ENCODE data around the gene MYOM3.

The MYOM3 gene

DNA sequence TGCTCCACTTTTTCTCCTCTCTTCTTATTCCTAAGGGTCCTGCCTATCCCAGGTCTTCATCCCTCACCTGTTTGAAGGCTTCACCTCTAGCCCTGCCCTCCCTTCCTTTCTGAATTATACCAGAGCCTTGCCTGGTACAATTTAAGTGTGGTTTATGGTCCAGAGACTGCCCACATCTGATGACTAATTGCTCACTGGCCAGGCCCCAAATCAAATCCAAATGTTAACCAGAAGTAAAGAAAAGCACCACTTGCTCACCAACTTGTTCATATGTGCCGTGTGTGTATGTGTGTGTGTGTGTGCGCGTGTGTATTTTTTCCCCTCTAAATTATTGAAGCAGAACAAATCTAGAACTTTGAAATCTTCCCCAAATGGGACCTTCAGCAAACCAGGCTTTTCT is 26.4 kb downstream of the MYOM3 start:
- H3K4me3 ChIP-seq (ENCODE audit: low read length) = no peak overlapping the region
- no peaks in the 10 kb centered on the region for H3K79me2 ChIP-seq (ENCODE audit: control insufficient read depth, low read length)
- TF ChIP-seq, protein P1, sequence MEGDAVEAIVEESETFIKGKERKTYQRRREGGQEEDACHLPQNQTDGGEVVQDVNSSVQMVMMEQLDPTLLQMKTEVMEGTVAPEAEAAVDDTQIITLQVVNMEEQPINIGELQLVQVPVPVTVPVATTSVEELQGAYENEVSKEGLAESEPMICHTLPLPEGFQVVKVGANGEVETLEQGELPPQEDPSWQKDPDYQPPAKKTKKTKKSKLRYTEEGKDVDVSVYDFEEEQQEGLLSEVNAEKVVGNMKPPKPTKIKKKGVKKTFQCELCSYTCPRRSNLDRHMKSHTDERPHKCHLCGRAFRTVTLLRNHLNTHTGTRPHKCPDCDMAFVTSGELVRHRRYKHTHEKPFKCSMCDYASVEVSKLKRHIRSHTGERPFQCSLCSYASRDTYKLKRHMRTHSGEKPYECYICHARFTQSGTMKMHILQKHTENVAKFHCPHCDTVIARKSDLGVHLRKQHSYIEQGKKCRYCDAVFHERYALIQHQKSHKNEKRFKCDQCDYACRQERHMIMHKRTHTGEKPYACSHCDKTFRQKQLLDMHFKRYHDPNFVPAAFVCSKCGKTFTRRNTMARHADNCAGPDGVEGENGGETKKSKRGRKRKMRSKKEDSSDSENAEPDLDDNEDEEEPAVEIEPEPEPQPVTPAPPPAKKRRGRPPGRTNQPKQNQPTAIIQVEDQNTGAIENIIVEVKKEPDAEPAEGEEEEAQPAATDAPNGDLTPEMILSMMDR (IDR thresholded peaks at IDR 0.05; ENCODE audit: low read depth, low read length, poor library complexity, severe bottlenecking) = no peak
- TF ChIP-seq EZH2phosphoT487 (IDR thresholded peaks at IDR 0.05; ENCODE audit: borderline replicate concordance, low read length) = no peak
- H3K27me3 ChIP-seq (ENCODE audit: control insufficient read depth, low read length) = peaks cover 9% of the 10 kb centered on the region
- no peaks in the 10 kb centered on the region for H3K36me3 ChIP-seq (ENCODE audit: control insufficient read depth, low read length)
- H3K4me1 ChIP-seq (ENCODE audit: control insufficient read depth, low read length) = no peaks in the 10 kb centered on the region
- H3K27ac ChIP-seq (ENCODE audit: low read depth, low read length) = no peak overlapping the region
- no peaks in the 10 kb centered on the region for H3K9me3 ChIP-seq (ENCODE audit: control insufficient read depth, insufficient read depth, low read length)
- H3K4me2 ChIP-seq (ENCODE audit: low read length) = no peak overlapping the region
- no peaks in the 10 kb centered on the region for H3F3A ChIP-seq (ENCODE audit: control insufficient read depth, insufficient read depth)
- H3K9me2 ChIP-seq (replicated peaks; ENCODE audit: control insufficient read depth, low read length) = no peaks in the 10 kb centered on the region
- H4K20me1 ChIP-seq (ENCODE audit: control insufficient read depth, insufficient read depth, low read depth, low read length) = no peaks in the 10 kb centered on the region

- H3K9me2 ChIP-seq (replicated peaks; ENCODE audit: control insufficient read depth, low read length) = no peaks in the 10 kb centered on the region
- TF ChIP-seq, protein P1 (IDR thresholded peaks at IDR 0.05; ENCODE audit: low read depth, low read length, poor library complexity, severe bottlenecking) = no peak
- no peak for TF ChIP-seq EZH2phosphoT487 (IDR thresholded peaks at IDR 0.05; ENCODE audit: borderline replicate concordance, low read length)
- no peaks in the 10 kb centered on the region for H3K79me2 ChIP-seq (ENCODE audit: control insufficient read depth, low read length)
- H3K4me3 ChIP-seq (ENCODE audit: low read length) = no peak overlapping the region
- no peak overlapping the region for H3K27ac ChIP-seq (ENCODE audit: low read depth, low read length)
- H3K27me3 ChIP-seq (ENCODE audit: control insufficient read depth, low read length) = peaks cover 9% of the 10 kb centered on the region
- no peaks in the 10 kb centered on the region for H3K9me3 ChIP-seq (ENCODE audit: control insufficient read depth, insufficient read depth, low read length)
- no peaks in the 10 kb centered on the region for H4K20me1 ChIP-seq (ENCODE audit: control insufficient read depth, insufficient read depth, low read depth, low read length)
- H3K4me1 ChIP-seq (ENCODE audit: control insufficient read depth, low read length) = no peaks in the 10 kb centered on the region
- H3K4me2 ChIP-seq (ENCODE audit: low read length) = no peak overlapping the region
- no peaks in the 10 kb centered on the region for H3F3A ChIP-seq (ENCODE audit: control insufficient read depth, insufficient read depth)
- no peaks in the 10 kb centered on the region for H3K36me3 ChIP-seq (ENCODE audit: control insufficient read depth, low read length)
These were observed 26.9 kb downstream of the MYOM3 start for GRCh38 chr1:24085007-24085406.

GRCh38 chr1:24084050-24084449 is 27.9 kb downstream of the MYOM3 start:
- no peaks in the 10 kb centered on the region for H3K36me3 ChIP-seq (ENCODE audit: control insufficient read depth, low read length)
- no peaks in the 10 kb centered on the region for H3K9me2 ChIP-seq (replicated peaks; ENCODE audit: control insufficient read depth, low read length)
- peaks cover 9% of the 10 kb centered on the region for H3K27me3 ChIP-seq (ENCODE audit: control insufficient read depth, low read length)
- H3K27ac ChIP-seq (ENCODE audit: low read depth, low read length) = no peak overlapping the region
- H3K4me3 ChIP-seq (ENCODE audit: low read length) = no peak overlapping the region
- no peaks in the 10 kb centered on the region for H3K4me1 ChIP-seq (ENCODE audit: control insufficient read depth, low read length)
- no peak for TF ChIP-seq EZH2phosphoT487 (IDR thresholded peaks at IDR 0.05; ENCODE audit: borderline replicate concordance, low read length)
- TF ChIP-seq, protein P1 (IDR thresholded peaks at IDR 0.05; ENCODE audit: low read depth, low read length, poor library complexity, severe bottlenecking) = no peak
- H3F3A ChIP-seq (ENCODE audit: control insufficient read depth, insufficient read depth) = no peaks in the 10 kb centered on the region
- H4K20me1 ChIP-seq (ENCODE audit: control insufficient read depth, insufficient read depth, low read depth, low read length) = no peaks in the 10 kb centered on the region
- H3K79me2 ChIP-seq (ENCODE audit: control insufficient read depth, low read length) = no peaks in the 10 kb centered on the region
- no peaks in the 10 kb centered on the region for H3K9me3 ChIP-seq (ENCODE audit: control insufficient read depth, insufficient read depth, low read length)
- no peak overlapping the region for H3K4me2 ChIP-seq (ENCODE audit: low read length)

DNA sequence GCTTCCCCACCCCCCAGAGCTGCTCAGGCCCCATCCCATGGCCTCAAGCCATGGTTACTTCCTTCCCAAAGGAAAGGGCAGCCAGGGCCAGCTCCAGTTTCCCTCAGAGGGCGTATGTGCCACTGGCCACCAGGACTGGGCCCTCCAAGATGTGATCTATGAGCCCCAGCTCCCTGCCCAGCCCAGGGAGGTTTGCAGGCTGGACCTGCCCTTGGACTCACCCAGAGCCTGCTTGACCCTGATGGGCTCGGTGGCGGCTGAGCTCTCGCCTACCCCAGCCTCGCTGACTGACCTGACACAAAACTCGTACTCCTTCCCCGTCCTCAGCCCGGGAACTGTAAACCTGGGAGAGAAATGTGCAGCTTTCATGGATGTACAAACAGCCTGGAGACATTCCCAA is 29.6 kb downstream of the MYOM3 start:
- Histone ChIP-seq H3K79me2 (ENCODE audit: control insufficient read depth, low read length) (no peaks in the 10 kb centered on the region), H4K20me1 (ENCODE audit: control insufficient read depth, insufficient read depth, low read depth, low read length) (no peaks in the 10 kb centered on the region), H3F3A (ENCODE audit: control insufficient read depth, insufficient read depth) (no peaks in the 10 kb centered on the region), H3K36me3 (ENCODE audit: control insufficient read depth, low read length) (no peaks in the 10 kb centered on the region), H3K9me3 (ENCODE audit: control insufficient read depth, insufficient read depth, low read length) (no peaks in the 10 kb centered on the region), H3K4me3 (ENCODE audit: low read length) (no peak overlapping the region), H3K27ac (ENCODE audit: low read depth, low read length) (no peak overlapping the region), H3K9me2 (replicated peaks; ENCODE audit: control insufficient read depth, low read length) (no peaks in the 10 kb centered on the region), H3K4me2 (ENCODE audit: low read length) (no peak overlapping the region), H3K27me3 (ENCODE audit: control insufficient read depth, low read length) (peaks cover 4% of the 10 kb centered on the region; the same call in 1 of the 2 replicates), H3K4me1 (ENCODE audit: control insufficient read depth, low read length) (no peaks in the 10 kb centered on the region)
- TF ChIP-seq, protein P1 (IDR thresholded peaks at IDR 0.05; ENCODE audit: low read depth, low read length, poor library complexity, severe bottlenecking) = no peak
- TF ChIP-seq EZH2phosphoT487 (IDR thresholded peaks at IDR 0.05; ENCODE audit: borderline replicate concordance, low read length) = no peak

Measured in DOHH2 (cell line).